Activated naive CD4-positive, alpha-beta T cell treated with anti-CD3 and anti-CD28 coated beads, Interleukin-2, amount 50 U/mL, for 24 hours (primary cell): Measurements from ENCODE around the gene SCN5A.

Source experiments
- H3K27ac Mint-ChIP-seq: one replicate; pipeline ENCODE4 v1.8.0; 2021; ENCODE audit warnings: mild to moderate bottlenecking, mixed read lengths
- H3K27me3 Mint-ChIP-seq: one replicate; pipeline ENCODE4 v1.8.0; 2021; ENCODE audit warnings: mixed read lengths
- H3K36me3 Mint-ChIP-seq: one replicate; pipeline ENCODE4 v1.8.0; 2021; ENCODE audit warnings: mixed read lengths
- H3K4me1 Mint-ChIP-seq: one replicate; pipeline ENCODE4 v1.8.0; 2021; ENCODE audit warnings: mixed read lengths
- H3K4me3 Mint-ChIP-seq: one replicate; pipeline ENCODE4 v1.8.0; 2021; ENCODE audit warnings: mild to moderate bottlenecking, mixed read lengths
- H3K9me3 Mint-ChIP-seq: one replicate; pipeline ENCODE4 v1.8.0; 2021; ENCODE audit warnings: mixed read lengths

Gene SCN5A

GRCh38 chr3:38640661-38641452 lies 8.6 kb downstream of the SCN5A start:
- Mint-ChIP-seq H3K36me3 (no peaks in the 10 kb centered on the region), H3K9me3 (no peaks in the 10 kb centered on the region), H3K27me3 (no peaks in the 10 kb centered on the region), H3K4me1 (no peaks in the 10 kb centered on the region), H3K27ac (no peak overlapping the region), H3K4me3 (no peak overlapping the region)

GRCh38 chr3:38638354-38638753 lies 11.1 kb downstream of the SCN5A start:
- Mint-ChIP-seq H3K4me3 (no peak overlapping the region), H3K27me3 (no peaks in the 10 kb centered on the region), H3K27ac (no peak overlapping the region), H3K36me3 (no peaks in the 10 kb centered on the region), H3K9me3 (no peaks in the 10 kb centered on the region), H3K4me1 (no peaks in the 10 kb centered on the region)

GRCh38 chr3:38637906-38638305 lies 11.6 kb downstream of the SCN5A start:
- Mint-ChIP-seq H3K36me3 (no peaks in the 10 kb centered on the region), H3K4me1 (no peaks in the 10 kb centered on the region), H3K4me3 (no peak overlapping the region), H3K9me3 (no peaks in the 10 kb centered on the region), H3K27ac (no peak overlapping the region), H3K27me3 (no peaks in the 10 kb centered on the region)

GRCh38 chr3:38636881-38637280 lies 12.6 kb downstream of the SCN5A start:
- Mint-ChIP-seq H3K27ac (no peak overlapping the region), H3K4me1 (no peaks in the 10 kb centered on the region), H3K9me3 (no peaks in the 10 kb centered on the region), H3K4me3 (no peak overlapping the region), H3K27me3 (no peaks in the 10 kb centered on the region), H3K36me3 (no peaks in the 10 kb centered on the region)

- Mint-ChIP-seq H3K9me3 (no peaks in the 10 kb centered on the region), H3K4me3 (no peak overlapping the region), H3K27ac (no peak overlapping the region), H3K27me3 (no peaks in the 10 kb centered on the region), H3K4me1 (no peaks in the 10 kb centered on the region), H3K36me3 (no peaks in the 10 kb centered on the region)
Observed at GRCh38 chr3:38636464-38636863, 13.0 kb downstream of the SCN5A start.

GRCh38 chr3:38634111-38634510 lies 15.4 kb downstream of the SCN5A start:
- no peaks in the 10 kb centered on the region for H3K27me3 Mint-ChIP-seq
- no peaks in the 10 kb centered on the region for H3K9me3 Mint-ChIP-seq
- no peak overlapping the region for H3K4me3 Mint-ChIP-seq
- H3K4me1 Mint-ChIP-seq = no peaks in the 10 kb centered on the region
- H3K27ac Mint-ChIP-seq = no peak overlapping the region
- H3K36me3 Mint-ChIP-seq = no peaks in the 10 kb centered on the region

GRCh38 chr3:38632989-38633388 lies 16.5 kb downstream of the SCN5A start:
- no peaks in the 10 kb centered on the region for H3K36me3 Mint-ChIP-seq
- H3K9me3 Mint-ChIP-seq = no peaks in the 10 kb centered on the region
- H3K27me3 Mint-ChIP-seq = no peaks in the 10 kb centered on the region
- H3K4me3 Mint-ChIP-seq = no peak overlapping the region
- H3K27ac Mint-ChIP-seq = no peak overlapping the region
- no peaks in the 10 kb centered on the region for H3K4me1 Mint-ChIP-seq

GRCh38 chr3:38630606-38631005 lies 18.9 kb downstream of the SCN5A start:
- H3K4me3 Mint-ChIP-seq = no peak overlapping the region
- no peak overlapping the region for H3K27ac Mint-ChIP-seq
- H3K27me3 Mint-ChIP-seq = no peaks in the 10 kb centered on the region
- no peaks in the 10 kb centered on the region for H3K4me1 Mint-ChIP-seq
- H3K36me3 Mint-ChIP-seq = no peaks in the 10 kb centered on the region
- H3K9me3 Mint-ChIP-seq = no peaks in the 10 kb centered on the region

- Mint-ChIP-seq H3K9me3 (no peaks in the 10 kb centered on the region), H3K4me1 (no peaks in the 10 kb centered on the region), H3K27ac (no peak overlapping the region), H3K27me3 (no peaks in the 10 kb centered on the region), H3K4me3 (no peak overlapping the region), H3K36me3 (no peaks in the 10 kb centered on the region)
Observed at GRCh38 chr3:38630070-38630469, 19.4 kb downstream of the SCN5A start.

- Mint-ChIP-seq H3K27ac (no peak overlapping the region), H3K4me3 (no peak overlapping the region), H3K4me1 (no peaks in the 10 kb centered on the region), H3K36me3 (no peaks in the 10 kb centered on the region), H3K27me3 (no peaks in the 10 kb centered on the region), H3K9me3 (no peaks in the 10 kb centered on the region)
Observed at GRCh38 chr3:38628835-38629234, 20.7 kb downstream of the SCN5A start.

- Mint-ChIP-seq H3K27ac (no peak overlapping the region), H3K4me3 (no peak overlapping the region), H3K27me3 (no peaks in the 10 kb centered on the region), H3K4me1 (no peaks in the 10 kb centered on the region), H3K36me3 (no peaks in the 10 kb centered on the region), H3K9me3 (no peaks in the 10 kb centered on the region)
Observed at GRCh38 chr3:38627956-38628355, 21.5 kb downstream of the SCN5A start.

- H3K9me3 Mint-ChIP-seq = no peaks in the 10 kb centered on the region
- no peak overlapping the region for H3K4me3 Mint-ChIP-seq
- H3K27ac Mint-ChIP-seq = no peak overlapping the region
- H3K4me1 Mint-ChIP-seq = no peaks in the 10 kb centered on the region
- no peaks in the 10 kb centered on the region for H3K27me3 Mint-ChIP-seq
- H3K36me3 Mint-ChIP-seq = no peaks in the 10 kb centered on the region
Observed at GRCh38 chr3:38626171-38626570, 23.3 kb downstream of the SCN5A start.

- no peaks in the 10 kb centered on the region for H3K4me1 Mint-ChIP-seq
- no peaks in the 10 kb centered on the region for H3K9me3 Mint-ChIP-seq
- H3K36me3 Mint-ChIP-seq = no peaks in the 10 kb centered on the region
- no peaks in the 10 kb centered on the region for H3K27me3 Mint-ChIP-seq
- H3K4me3 Mint-ChIP-seq = no peak overlapping the region
- no peak overlapping the region for H3K27ac Mint-ChIP-seq
Observed at GRCh38 chr3:38623539-38623938, 25.9 kb downstream of the SCN5A start.

- Mint-ChIP-seq H3K9me3 (no peaks in the 10 kb centered on the region), H3K4me3 (no peak overlapping the region), H3K27me3 (no peaks in the 10 kb centered on the region), H3K27ac (no peak overlapping the region), H3K36me3 (no peaks in the 10 kb centered on the region), H3K4me1 (no peaks in the 10 kb centered on the region)
Observed at GRCh38 chr3:38622336-38622735, 27.2 kb downstream of the SCN5A start.

GRCh38 chr3:38620236-38620635 lies 29.3 kb downstream of the SCN5A start:
- no peak overlapping the region for H3K27ac Mint-ChIP-seq
- no peaks in the 10 kb centered on the region for H3K36me3 Mint-ChIP-seq
- no peaks in the 10 kb centered on the region for H3K9me3 Mint-ChIP-seq
- H3K4me3 Mint-ChIP-seq = no peak overlapping the region
- no peaks in the 10 kb centered on the region for H3K4me1 Mint-ChIP-seq
- H3K27me3 Mint-ChIP-seq = no peaks in the 10 kb centered on the region

GRCh38 chr3:38618343-38618742 lies 31.1 kb downstream of the SCN5A start:
- Mint-ChIP-seq H3K4me1 (no peaks in the 10 kb centered on the region), H3K36me3 (no peaks in the 10 kb centered on the region), H3K9me3 (no peaks in the 10 kb centered on the region), H3K27me3 (no peaks in the 10 kb centered on the region), H3K4me3 (no peak overlapping the region), H3K27ac (no peak overlapping the region)

- H3K4me3 Mint-ChIP-seq = no peak overlapping the region
- H3K9me3 Mint-ChIP-seq = no peaks in the 10 kb centered on the region
- no peaks in the 10 kb centered on the region for H3K36me3 Mint-ChIP-seq
- H3K4me1 Mint-ChIP-seq = no peaks in the 10 kb centered on the region
- H3K27me3 Mint-ChIP-seq = no peaks in the 10 kb centered on the region
- no peak overlapping the region for H3K27ac Mint-ChIP-seq
Observed at GRCh38 chr3:38617586-38617985, 31.9 kb downstream of the SCN5A start.
